CD4-positive, alpha-beta T cell (primary cell): ENCODE measurements around the gene ZMYND10. TPM values are rescaled to one million over a fixed set of nuclear protein-coding genes. Genes with fewer than 3 reads are reported as not detected.

Experiments
- ATAC-seq: fragments of 200-7000 bp; cut with Tn5 transposase; one replicate; pipeline ENCODE4 v1.10.0; 2022; ENCODE audit warnings: mild to moderate bottlenecking; ENCODE audit not compliant: poor library complexity
- CTCF ChIA-PET: fragments of 350-600 bp; sonication (Branson Sonifier 250); formaldehyde crosslinking; loops from one replicate; lab custom pipeline; 2021; ENCODE audit warnings: antibody characterized with exemption, inconsistent platforms; lab: Charles Lee
- POLR2A ChIA-PET: fragments of 350-600 bp; sonication (Branson Sonifier 250); formaldehyde crosslinking; loops from one replicate; lab custom pipeline; 2021; ENCODE audit warnings: antibody characterized with exemption, inconsistent platforms; lab: Charles Lee
- DNase-seq, 14 experiments: peaks; one replicate each; pipeline ENCODE4 v3.0.0-alpha.2; 2013 to 2020; ENCODE audit warnings: mixed read lengths in 2 of 14
- H3K27ac ChIP-seq, 2 donors: one replicate each; pipeline versions ENCODE4 v1.5.1 to v1.7.0; 2013; ENCODE audit warnings: low read length in 2 of 2, low read depth in 1 of 2, mild to moderate bottlenecking in 1 of 2
- H3K27me3 ChIP-seq, 2 experiments: 1 replicate in 1 of 2; 2 replicates in 1 of 2; pipeline versions ENCODE4 v1.6.1 to v1.7.0; 2013; ENCODE audit warnings: low read length in 2 of 2, control low read depth in 1 of 2, mild to moderate bottlenecking in 1 of 2, moderate library complexity in 1 of 2; ENCODE audit not compliant: insufficient read depth in 2 of 2, control insufficient read depth in 1 of 2
- H3K36me3 ChIP-seq: one replicate; pipeline ENCODE4 v1.6.1; 2013; ENCODE audit warnings: low read length, control low read depth; ENCODE audit not compliant: insufficient read depth
- H3K4me1 ChIP-seq: one replicate; pipeline ENCODE4 v1.6.1; 2013; ENCODE audit warnings: low read length, control low read depth; ENCODE audit not compliant: insufficient read depth
- H3K4me3 ChIP-seq: one replicate; pipeline ENCODE4 v1.5.1; 2013; ENCODE audit warnings: mild to moderate bottlenecking, low read length, moderate library complexity
- H3K9me3 ChIP-seq, 2 experiments: 1 replicate in 1 of 2; 2 replicates in 1 of 2; pipeline versions ENCODE4 v1.6.1 to v1.7.0; 2013; ENCODE audit warnings: low read length in 2 of 2, mild to moderate bottlenecking in 2 of 2, control low read depth in 1 of 2, moderate library complexity in 1 of 2; ENCODE audit not compliant: control insufficient read depth in 1 of 2, insufficient read depth in 1 of 2
- H3K27ac Mint-ChIP-seq: one replicate; pipeline ENCODE4 v1.8.0; 2020; ENCODE audit warnings: mixed read lengths
- H3K27me3 Mint-ChIP-seq: one replicate; pipeline ENCODE4 v1.8.0; 2021; ENCODE audit warnings: mixed read lengths
- H3K36me3 Mint-ChIP-seq: one replicate; pipeline ENCODE4 v1.8.0; 2021; ENCODE audit warnings: low read depth, mixed read lengths
- H3K4me1 Mint-ChIP-seq: one replicate; pipeline ENCODE4 v1.8.0; 2021; ENCODE audit warnings: low read depth, mixed read lengths
- H3K4me3 Mint-ChIP-seq: one replicate; pipeline ENCODE4 v1.8.0; 2020; ENCODE audit warnings: mild to moderate bottlenecking, mixed read lengths
- H3K9me3 Mint-ChIP-seq: one replicate; pipeline ENCODE4 v1.8.0; 2020; ENCODE audit warnings: mixed read lengths
- CTCF ChIP-seq: fragments of 200-600 bp; IDR thresholded peaks from one replicate; pipeline ENCODE4 v1.8.0; 2022; ENCODE audit warnings: antibody characterized with exemption, mild to moderate bottlenecking
- intact Hi-C, 2 experiments: fragments of 100-400 bp; cut with DNase I in 1 of 2; cut with micrococcal nuclease in 1 of 2; formaldehyde crosslinking; loops; one replicate each; pipeline versions ENCODE4 v1.15.1 to v1.9.0; 2023 to 2025; cut with DNase I, micrococcal nuclease
- total RNA-seq, 174 experiments: library from RNA in 2 of 174; stranded (reverse) in 2 of 174; gene quantifications; one replicate each; pipeline ENCODE4 v1.2.3 and lab custom pipeline; 2021 to 2026

ZMYND10 gene
- total RNA-seq, 2 experiments from 2014 or later = 1.7 to 1.8 TPM

- no peak for ATAC-seq
- no peak overlapping the region for H3K4me3 Mint-ChIP-seq
- no peaks in the 10 kb centered on the region for H3K4me1 Mint-ChIP-seq
- Histone ChIP-seq H3K36me3 (no peaks in the 10 kb centered on the region), H3K4me1 (no peaks in the 10 kb centered on the region), H3K27ac (no peak overlapping the region), H3K9me3 (no peaks in the 10 kb centered on the region), H3K4me3 (no peak overlapping the region), H3K27me3 (no peaks in the 10 kb centered on the region)
- CTCF ChIA-PET = no interaction called here
- no peak for TF ChIP-seq CTCF
- DNase-seq = no peak
- POLR2A ChIA-PET = no interaction called here
- H3K27ac Mint-ChIP-seq = no peak overlapping the region
- no peaks in the 10 kb centered on the region for H3K27me3 Mint-ChIP-seq
- no peaks in the 10 kb centered on the region for H3K36me3 Mint-ChIP-seq
- intact Hi-C loops = loop anchor here in 1 of 2 experiments (10.0 kb wide), 1 partner anchor 226 kb away; no protein-coding TSS in a partner anchor
- no peaks in the 10 kb centered on the region for H3K9me3 Mint-ChIP-seq
These were observed 45.1 kb upstream of the ZMYND10 start for GRCh38 chr3:50390508-50391224.

- no peaks in the 10 kb centered on the region for H3K9me3 Mint-ChIP-seq
- Histone ChIP-seq H3K36me3 (no peaks in the 10 kb centered on the region), H3K4me3 (no peak overlapping the region), H3K27me3 (no peaks in the 10 kb centered on the region), H3K27ac (no peak overlapping the region), H3K9me3 (no peaks in the 10 kb centered on the region), H3K4me1 (no peaks in the 10 kb centered on the region)
- DNase-seq (no peak), ATAC-seq (no peak)
- TF ChIP-seq CTCF = no peak
- ChIA-PET CTCF (no interaction called here), POLR2A (no interaction called here)
- intact Hi-C loops = no loop called here
- no peak overlapping the region for H3K4me3 Mint-ChIP-seq
- no peaks in the 10 kb centered on the region for H3K27me3 Mint-ChIP-seq
- no peaks in the 10 kb centered on the region for H3K36me3 Mint-ChIP-seq
- no peaks in the 10 kb centered on the region for H3K4me1 Mint-ChIP-seq
- H3K27ac Mint-ChIP-seq = no peak overlapping the region
These were observed 43.9 kb upstream of the ZMYND10 start for GRCh38 chr3:50389414-50389767.

GRCh38 chr3:50388720-50389413 lies 43.3 kb upstream of the ZMYND10 start:
- H3K9me3 ChIP-seq = no peaks in the 10 kb centered on the region
- H3K9me3 Mint-ChIP-seq = no peaks in the 10 kb centered on the region
- H3K4me1 ChIP-seq = no peaks in the 10 kb centered on the region
- DNase-seq = no peak
- no peaks in the 10 kb centered on the region for H3K36me3 Mint-ChIP-seq
- CTCF ChIA-PET = no interaction called here
- no peaks in the 10 kb centered on the region for H3K27me3 ChIP-seq
- H3K4me3 Mint-ChIP-seq = no peak overlapping the region
- no peaks in the 10 kb centered on the region for H3K36me3 ChIP-seq
- no peaks in the 10 kb centered on the region for H3K4me1 Mint-ChIP-seq
- no peaks in the 10 kb centered on the region for H3K27me3 Mint-ChIP-seq
- TF ChIP-seq CTCF = no peak
- H3K27ac Mint-ChIP-seq = no peak overlapping the region
- intact Hi-C loops = no loop called here
- POLR2A ChIA-PET = no interaction called here
- no peak for ATAC-seq
- H3K27ac ChIP-seq = no peak overlapping the region
- H3K4me3 ChIP-seq = no peak overlapping the region
